Activated naive CD4-positive, alpha-beta T cell treated with anti-CD3 and anti-CD28 coated beads, Interleukin-2, amount 50 U/mL, for 16 hours (primary cell): Measurements from ENCODE around the gene INPP5E.

Experiments used
- DNase-seq: peaks from one replicate; pipeline ENCODE4 v3.0.0-alpha.2; 2020

INPP5E gene

GRCh38 chr9:136447173-136447778 lies 7.6 kb upstream of the INPP5E start:
- DNase-seq, result no peak

- DNase-seq, result no peak
Measured at GRCh38 chr9:136445799-136446198, 6.2 kb upstream of the INPP5E start.

GRCh38 chr9:136444102-136444501 lies 4.5 kb upstream of the INPP5E start:
- DNase-seq, result no peak

- DNase-seq, result no peak
Measured at GRCh38 chr9:136443687-136444086, 4.0 kb upstream of the INPP5E start.

GRCh38 chr9:136443087-136443486 lies 3.4 kb upstream of the INPP5E start:
- no peak for DNase-seq

- DNase-seq, result no peak
Measured at GRCh38 chr9:136442265-136442664, 2.6 kb upstream of the INPP5E start.

GRCh38 chr9:136441681-136442245 lies 2.1 kb upstream of the INPP5E start:
- no peak for DNase-seq

- DNase-seq, result no peak
Measured at GRCh38 chr9:136441191-136441680, 1.6 kb upstream of the INPP5E start.

GRCh38 chr9:136438548-136439480 lies 831 bp downstream of the INPP5E start:
- peak; percentile 69 for DNase-seq

GRCh38 chr9:136437839-136438547 lies 1.7 kb downstream of the INPP5E start:
- DNase-seq, result no peak

GRCh38 chr9:136437430-136437829 lies 2.2 kb downstream of the INPP5E start:
- DNase-seq, result no peak

GRCh38 chr9:136436055-136436634 lies 3.5 kb downstream of the INPP5E start:
- no peak for DNase-seq

GRCh38 chr9:136434580-136435169 lies 5.0 kb downstream of the INPP5E start:
- DNase-seq, result no peak

- DNase-seq, result no peak
Measured at GRCh38 chr9:136433849-136434579, 5.6 kb downstream of the INPP5E start.

GRCh38 chr9:136433043-136433715 lies 6.5 kb downstream of the INPP5E start:
- DNase-seq, result no peak

- DNase-seq, result no peak
Measured at GRCh38 chr9:136432591-136432990, 7.1 kb downstream of the INPP5E start.

- DNase-seq, result no peak
Measured at GRCh38 chr9:136431782-136432350, 7.8 kb downstream of the INPP5E start.

- no peak for DNase-seq
Measured at GRCh38 chr9:136430588-136431234, 8.9 kb downstream of the INPP5E start.

- DNase-seq, result no peak
Measured at GRCh38 chr9:136429683-136430491, 9.8 kb downstream of the INPP5E start.
